Body of pancreas (tissue), 4 donors: ENCODE results near the gene RNGTT.

Source experiments
- POLR2A ChIP-seq, 3 donors: fragments of 450-650 bp; IDR thresholded peaks; one replicate each; pipeline ENCODE4 v1.6.1; 2016; ENCODE audit warnings: antibody characterized with exemption in 3 of 3, mild to moderate bottlenecking in 2 of 3
- TF ChIP-seq, protein P1 (sequence below), 7 experiments: fragments of 450-650 bp in 4 of 7; fragments of 200-600 bp in 3 of 7; sonication (generic) in 3 of 7; IDR thresholded peaks; one replicate each; pipeline ENCODE4 v1.5.1; 2016 to 2019; ENCODE audit warnings: antibody characterized with exemption in 7 of 7

DNA sequence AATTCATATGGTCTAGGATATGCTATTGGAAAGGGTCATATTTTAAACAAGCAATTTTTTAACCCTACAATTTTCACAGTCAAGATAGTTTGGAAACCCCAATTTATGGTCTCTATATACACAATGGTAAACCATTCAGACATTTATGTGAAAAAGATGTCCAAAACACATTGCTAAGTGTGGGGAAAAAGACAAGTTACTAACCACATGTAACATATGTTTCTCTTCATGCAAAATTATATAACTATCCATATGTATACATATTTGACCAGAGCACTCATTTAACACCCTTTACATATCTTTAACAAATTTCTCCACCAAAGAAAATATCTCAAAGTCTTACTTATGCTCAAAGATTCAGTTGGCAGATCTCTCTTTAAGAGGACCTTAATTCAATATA lies 110.6 kb downstream of the RNGTT start:
- TF ChIP-seq POLR2A (IDR thresholded peaks at IDR 0.05): no peak
- TF ChIP-seq, protein P1, sequence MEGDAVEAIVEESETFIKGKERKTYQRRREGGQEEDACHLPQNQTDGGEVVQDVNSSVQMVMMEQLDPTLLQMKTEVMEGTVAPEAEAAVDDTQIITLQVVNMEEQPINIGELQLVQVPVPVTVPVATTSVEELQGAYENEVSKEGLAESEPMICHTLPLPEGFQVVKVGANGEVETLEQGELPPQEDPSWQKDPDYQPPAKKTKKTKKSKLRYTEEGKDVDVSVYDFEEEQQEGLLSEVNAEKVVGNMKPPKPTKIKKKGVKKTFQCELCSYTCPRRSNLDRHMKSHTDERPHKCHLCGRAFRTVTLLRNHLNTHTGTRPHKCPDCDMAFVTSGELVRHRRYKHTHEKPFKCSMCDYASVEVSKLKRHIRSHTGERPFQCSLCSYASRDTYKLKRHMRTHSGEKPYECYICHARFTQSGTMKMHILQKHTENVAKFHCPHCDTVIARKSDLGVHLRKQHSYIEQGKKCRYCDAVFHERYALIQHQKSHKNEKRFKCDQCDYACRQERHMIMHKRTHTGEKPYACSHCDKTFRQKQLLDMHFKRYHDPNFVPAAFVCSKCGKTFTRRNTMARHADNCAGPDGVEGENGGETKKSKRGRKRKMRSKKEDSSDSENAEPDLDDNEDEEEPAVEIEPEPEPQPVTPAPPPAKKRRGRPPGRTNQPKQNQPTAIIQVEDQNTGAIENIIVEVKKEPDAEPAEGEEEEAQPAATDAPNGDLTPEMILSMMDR (IDR thresholded peaks at IDR 0.05): no peak
